Left lung (tissue), 10 donors: ENCODE measurements around the gene SMKR1. TPM values are rescaled to one million over a fixed set of nuclear protein-coding genes. Genes with fewer than 3 reads are reported as not detected.
"Not testable (repeated sequence)": the region's sequence is repeated elsewhere in the genome, so short reads cannot be mapped to it uniquely, and the experiment has no call there.

Experiments used
- ATAC-seq: fragments of 200-7000 bp; cut with Tn5 transposase; one replicate; pipeline ENCODE4 v1.9.1; 2020; ENCODE audit warnings: moderate library complexity
- DNase-seq, 4 donors: peaks; one replicate each; pipeline ENCODE4 v3.0.0-alpha.2; 2013 to 2020
- H3K27ac ChIP-seq, 2 donors: fragments of 200-600 bp; sonication (generic) in 1 of 2; one replicate each; pipeline versions ENCODE4 v1.5.0 to v1.8.0; 2020 to 2021
- H3K27me3 ChIP-seq, 2 donors: fragments of 200-600 bp; sonication (generic) in 1 of 2; one replicate each; pipeline versions ENCODE4 v1.5.0 to v1.8.0; 2020 to 2021
- H3K36me3 ChIP-seq, 2 donors: fragments of 200-600 bp; sonication (generic) in 1 of 2; one replicate each; pipeline versions ENCODE4 v1.5.0 to v1.8.0; 2020 to 2021
- H3K4me1 ChIP-seq, 2 donors: fragments of 200-600 bp; one replicate each; pipeline ENCODE4 v1.8.0; 2021
- H3K4me3 ChIP-seq, 2 donors: fragments of 200-600 bp; sonication (generic) in 1 of 2; one replicate each; pipeline versions ENCODE4 v1.5.0 to v1.8.0; 2020 to 2021; ENCODE audit warnings: mild to moderate bottlenecking in 1 of 2
- H3K9me3 ChIP-seq, 2 donors: fragments of 200-600 bp; sonication (generic) in 1 of 2; one replicate each; pipeline versions ENCODE4 v1.5.0 to v1.8.0; 2020 to 2021
- intact Hi-C, 2 donors: fragments of 100-400 bp; cut with DNase I; formaldehyde crosslinking; loops; one replicate each; pipeline versions ENCODE4 v1.11.2 to v1.14.2; 2022
- polyA plus RNA-seq, 6 donors: library from polyadenylated mRNA; unstranded; fragments of 120-200 nt; gene quantifications; one replicate each; pipeline ENCODE4 v1.2.1, GENCODE V29; 2013; ENCODE audit not compliant: insufficient read length in 6 of 6
- total RNA-seq, 2 donors: library from RNA; stranded (reverse); fragmentation: NEBNext Ultra II Directional; extraction: Animal tissue kit (Norgen Biotek cat#: 25700); gene quantifications; one replicate each; pipeline ENCODE4 v1.2.1, GENCODE V29; 2021
- TF ChIP-seq, protein P1 (sequence below), 2 donors: fragments of 200-600 bp; sonication (generic) in 1 of 2; IDR thresholded peaks; one replicate each; pipeline versions ENCODE4 v1.5.0 to v1.8.0; 2021; ENCODE audit warnings: antibody characterized with exemption in 2 of 2
- donor health status: DM: no; HTN: yes; CAD: no.
- donor health status: DM: no; HTN: no; CAD: no.

Gene SMKR1
- total and polyA plus RNA-seq, 8 donors, result 0.16 to 1.0 (median 0.57) TPM; not detected in 1

DNA sequence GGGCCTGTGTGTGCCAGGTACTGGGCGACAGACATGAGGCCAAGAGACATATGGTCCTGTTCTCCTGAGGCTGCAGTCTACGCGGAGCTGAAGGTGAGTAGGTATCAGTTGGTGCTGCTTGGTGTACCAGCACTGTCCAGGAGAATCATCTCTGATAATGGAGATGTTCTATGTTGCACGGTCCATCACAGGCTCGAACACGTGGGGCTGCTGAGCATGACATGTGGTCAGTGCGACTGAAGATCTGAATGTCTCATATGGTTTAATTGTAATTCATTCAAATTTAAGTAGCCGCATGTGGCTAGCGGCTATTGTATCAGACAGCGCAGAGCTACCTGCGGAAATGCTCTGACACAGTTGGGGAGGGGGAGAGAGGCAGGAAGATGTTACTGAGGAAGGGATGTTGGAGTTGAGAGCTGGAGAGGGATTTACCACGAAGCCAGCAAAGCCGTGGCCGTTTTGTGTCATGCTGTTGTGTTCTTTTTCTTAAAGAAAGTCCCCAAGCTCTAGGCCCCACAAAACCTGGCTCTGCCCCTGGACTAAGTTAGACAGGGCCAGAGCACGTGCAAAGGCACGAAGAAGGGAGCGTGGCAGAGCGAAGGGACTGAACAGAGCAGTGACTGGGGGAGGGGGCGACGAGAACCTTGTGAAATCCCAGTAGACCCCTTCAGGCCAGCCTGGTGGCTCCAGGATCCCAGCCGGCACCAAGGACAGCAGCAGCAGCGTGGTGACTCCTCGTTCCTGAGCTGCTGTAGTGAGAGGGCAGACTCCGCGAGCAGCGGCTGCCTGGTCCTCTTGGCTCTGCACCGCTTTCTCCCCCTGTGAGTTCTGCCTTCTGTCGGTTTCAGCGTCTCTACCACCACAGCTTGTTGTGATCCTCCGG, 20.0 kb downstream of the SMKR1 start:
- TF ChIP-seq, protein P1, sequence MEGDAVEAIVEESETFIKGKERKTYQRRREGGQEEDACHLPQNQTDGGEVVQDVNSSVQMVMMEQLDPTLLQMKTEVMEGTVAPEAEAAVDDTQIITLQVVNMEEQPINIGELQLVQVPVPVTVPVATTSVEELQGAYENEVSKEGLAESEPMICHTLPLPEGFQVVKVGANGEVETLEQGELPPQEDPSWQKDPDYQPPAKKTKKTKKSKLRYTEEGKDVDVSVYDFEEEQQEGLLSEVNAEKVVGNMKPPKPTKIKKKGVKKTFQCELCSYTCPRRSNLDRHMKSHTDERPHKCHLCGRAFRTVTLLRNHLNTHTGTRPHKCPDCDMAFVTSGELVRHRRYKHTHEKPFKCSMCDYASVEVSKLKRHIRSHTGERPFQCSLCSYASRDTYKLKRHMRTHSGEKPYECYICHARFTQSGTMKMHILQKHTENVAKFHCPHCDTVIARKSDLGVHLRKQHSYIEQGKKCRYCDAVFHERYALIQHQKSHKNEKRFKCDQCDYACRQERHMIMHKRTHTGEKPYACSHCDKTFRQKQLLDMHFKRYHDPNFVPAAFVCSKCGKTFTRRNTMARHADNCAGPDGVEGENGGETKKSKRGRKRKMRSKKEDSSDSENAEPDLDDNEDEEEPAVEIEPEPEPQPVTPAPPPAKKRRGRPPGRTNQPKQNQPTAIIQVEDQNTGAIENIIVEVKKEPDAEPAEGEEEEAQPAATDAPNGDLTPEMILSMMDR (IDR thresholded peaks at IDR 0.05), result no peak
- no peak overlapping the region for H3K4me3 ChIP-seq
- ATAC-seq (no peak), DNase-seq (no peak)
- H3K27me3 ChIP-seq, result peaks cover 0 to 22% of the 10 kb centered on the region in 2 donors
- H3K4me1 ChIP-seq, result peaks cover 0 to 6% of the 10 kb centered on the region in 2 donors
- H3K9me3 ChIP-seq, result no peaks in the 10 kb centered on the region
- intact Hi-C loops, result no loop called here
- H3K36me3 ChIP-seq, result no peaks in the 10 kb centered on the region
- H3K27ac ChIP-seq, result no peak overlapping the region

DNA sequence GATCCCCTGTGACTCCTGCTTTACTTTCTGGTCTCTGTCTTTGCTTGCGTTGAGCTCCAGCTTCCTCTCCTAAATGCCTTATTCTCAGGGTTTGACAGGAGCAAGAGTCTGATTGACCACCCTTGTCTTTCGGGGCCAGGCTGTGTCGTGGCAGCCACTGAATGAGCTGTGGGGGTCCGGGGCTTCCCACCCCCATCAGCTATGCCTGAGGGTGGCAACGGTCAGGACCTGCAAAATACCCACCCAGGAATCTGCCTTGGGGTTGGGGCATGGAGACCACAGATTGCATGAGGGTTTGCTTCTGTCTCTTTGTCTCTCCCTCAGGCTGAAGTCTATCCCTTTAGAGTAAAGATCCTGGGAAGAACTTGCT, 20.6 kb downstream of the SMKR1 start:
- peaks cover 0 to 6% of the 10 kb centered on the region in 2 donors for H3K4me1 ChIP-seq
- H3K36me3 ChIP-seq, result no peaks in the 10 kb centered on the region
- DNase-seq, result no peak
- H3K9me3 ChIP-seq, result no peaks in the 10 kb centered on the region
- intact Hi-C loops, result no loop called here
- TF ChIP-seq, protein P1 (IDR thresholded peaks at IDR 0.05), result no peak
- no peak overlapping the region for H3K4me3 ChIP-seq
- H3K27ac ChIP-seq, result no peak overlapping the region
- peaks cover 0 to 22% of the 10 kb centered on the region in 2 donors for H3K27me3 ChIP-seq
- ATAC-seq, result no peak

- intact Hi-C loops, result no loop called here
- Histone ChIP-seq H3K36me3 (no peaks in the 10 kb centered on the region), H3K27ac (no peak overlapping the region), H3K9me3 (no peaks in the 10 kb centered on the region), H3K4me3 (no peak overlapping the region), H3K27me3 (peaks cover 0 to 22% of the 10 kb centered on the region in 2 donors), H3K4me1 (peaks cover 0 to 6% of the 10 kb centered on the region in 2 donors)
- TF ChIP-seq, protein P1 (IDR thresholded peaks at IDR 0.05), result no peak
- DNase-seq, result no peak
- ATAC-seq, result no peak
These were observed 21.6 kb downstream of the SMKR1 start for GRCh38 chr7:129523924-129524323.

DNA sequence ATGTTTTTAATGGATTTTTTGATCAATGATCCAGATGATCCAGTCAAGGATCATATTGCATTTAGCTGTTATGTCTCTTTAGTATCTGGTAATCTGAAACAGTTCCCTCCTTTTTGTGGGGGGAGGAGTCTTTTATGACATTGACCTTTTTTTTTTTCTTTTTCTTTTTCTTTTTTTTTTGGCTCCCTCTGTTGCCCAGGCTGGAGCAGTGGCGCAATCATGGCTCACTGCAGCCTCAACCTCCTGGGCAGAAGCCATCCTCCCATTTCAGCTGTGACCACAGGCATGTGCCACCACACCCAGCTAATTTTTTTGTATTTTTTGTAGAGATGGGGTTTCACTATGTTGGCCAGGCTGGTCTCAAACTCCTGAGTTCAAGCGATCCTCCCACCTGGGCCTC, 22.1 kb downstream of the SMKR1 start:
- peak in 1 of 4 donors; percentile 47 for DNase-seq
- H3K4me1 ChIP-seq, intact Hi-C loops, H3K9me3 ChIP-seq, H3K4me3 ChIP-seq, H3K36me3 ChIP-seq, H3K27ac ChIP-seq: not testable (repeated sequence)
- peak; percentile 43 for ATAC-seq
- peaks cover 0 to 22% of the 10 kb centered on the region in 2 donors for H3K27me3 ChIP-seq

DNA sequence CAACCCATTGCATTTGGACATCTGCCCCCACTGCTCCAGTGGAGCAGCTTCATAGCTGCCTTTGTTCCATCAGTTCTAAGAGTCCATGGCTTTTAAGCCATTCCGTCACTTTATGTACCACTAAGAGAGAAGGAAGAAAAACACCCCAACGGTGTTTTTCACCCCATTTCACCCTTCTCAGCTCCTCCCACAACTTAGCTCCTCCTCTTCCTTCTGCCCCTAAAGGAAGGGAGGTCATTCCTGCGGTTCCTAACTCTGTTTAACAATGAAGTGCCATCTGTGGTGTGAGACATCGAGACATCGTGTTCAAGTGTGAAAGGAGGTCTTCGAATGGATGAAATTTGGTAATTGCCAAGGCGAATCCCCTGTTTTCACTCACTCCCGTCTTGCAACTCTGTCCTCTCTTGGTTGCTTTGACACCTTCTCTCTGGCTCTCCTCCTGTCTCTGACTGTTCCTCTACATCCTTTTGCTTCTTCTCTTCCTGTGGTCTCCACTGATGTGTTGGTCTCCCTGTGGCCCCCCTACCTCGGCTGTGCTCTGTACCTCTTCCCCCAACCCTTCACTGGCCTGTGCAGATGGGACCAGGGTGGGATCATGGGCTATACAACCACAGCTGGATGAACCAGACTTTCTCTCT, 23.0 kb downstream of the SMKR1 start:
- no peak for DNase-seq
- intact Hi-C loops, result no loop called here
- H3K27ac ChIP-seq, result no peak overlapping the region

More for the DNA sequence above, 23.0 kb downstream of the SMKR1 start:
- Histone ChIP-seq H3K36me3 (no peaks in the 10 kb centered on the region), H3K27me3 (peaks cover 0 to 22% of the 10 kb centered on the region in 2 donors), H3K9me3 (no peaks in the 10 kb centered on the region), H3K4me3 (no peak overlapping the region), H3K4me1 (peaks cover 0 to 6% of the 10 kb centered on the region in 2 donors)
- TF ChIP-seq, protein P1 (IDR thresholded peaks at IDR 0.05), result no peak
- ATAC-seq, result no peak
